ENCODE results near the gene CMTM8.
"Not testable (repeated sequence)": the region's sequence is repeated elsewhere in the genome, so short reads cannot be mapped to it uniquely, and the experiment has no call there.

The CMTM8 gene

DNA sequence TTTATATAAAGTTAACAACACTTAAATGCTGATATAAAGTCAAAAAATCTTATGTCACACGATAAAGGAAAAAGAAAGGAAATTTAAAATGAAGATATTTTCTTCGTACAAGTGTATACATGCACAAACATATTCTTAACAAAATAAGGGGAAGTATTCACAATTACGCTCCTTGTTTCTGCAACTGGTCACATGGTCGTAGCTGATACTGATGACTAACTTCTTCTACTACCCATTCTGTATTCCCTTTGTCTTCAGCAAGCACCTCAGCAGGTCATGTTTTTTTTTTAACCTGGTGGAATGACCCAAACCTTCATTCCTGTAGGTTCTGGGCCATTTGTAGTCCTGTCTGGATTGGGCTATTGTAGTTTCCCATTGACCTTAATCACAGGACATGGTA lies 30.0 kb upstream of the CMTM8 start:
- H3K36me3 ChIP-seq (ENCODE audit: control insufficient read depth, insufficient read depth, low read length): no peaks in the 10 kb centered on the region
- H3K4me3 ChIP-seq (ENCODE audit: low read length): no peak overlapping the region
- no peak overlapping the region for H3K9ac ChIP-seq (ENCODE audit: low read length)

GRCh38 chr3:32215185-32215584 lies 23.3 kb upstream of the CMTM8 start:
- Histone ChIP-seq H3K27ac (ENCODE audit: low read depth, low read length) (no peak overlapping the region), H3K4me1 (ENCODE audit: control insufficient read depth, insufficient read depth, low read length) (no peaks in the 10 kb centered on the region), H3K9ac (ENCODE audit: low read length) (no peak overlapping the region), H3K27me3 (ENCODE audit: control insufficient read depth, insufficient read depth, low read length) (no peaks in the 10 kb centered on the region), H3K36me3 (ENCODE audit: control insufficient read depth, insufficient read depth, low read length) (no peaks in the 10 kb centered on the region), H3K4me3 (ENCODE audit: low read length) (no peak overlapping the region)

More for the DNA sequence above, 30.0 kb upstream of the CMTM8 start:
- Histone ChIP-seq H3K4me1 (ENCODE audit: control insufficient read depth, insufficient read depth, low read length) (no peaks in the 10 kb centered on the region), H3K27me3 (ENCODE audit: control insufficient read depth, insufficient read depth, low read length) (no peaks in the 10 kb centered on the region), H3K27ac (ENCODE audit: low read depth, low read length) (no peak overlapping the region)

- Histone ChIP-seq H3K9ac (ENCODE audit: low read length) (no peak overlapping the region), H3K4me3 (ENCODE audit: low read length) (no peak overlapping the region), H3K27ac (ENCODE audit: low read depth, low read length) (no peak overlapping the region), H3K36me3 (ENCODE audit: control insufficient read depth, insufficient read depth, low read length) (no peaks in the 10 kb centered on the region), H3K27me3 (ENCODE audit: control insufficient read depth, insufficient read depth, low read length) (no peaks in the 10 kb centered on the region), H3K4me1 (ENCODE audit: control insufficient read depth, insufficient read depth, low read length) (no peaks in the 10 kb centered on the region)
Observed at GRCh38 chr3:32216172-32216783, 22.2 kb upstream of the CMTM8 start.

DNA sequence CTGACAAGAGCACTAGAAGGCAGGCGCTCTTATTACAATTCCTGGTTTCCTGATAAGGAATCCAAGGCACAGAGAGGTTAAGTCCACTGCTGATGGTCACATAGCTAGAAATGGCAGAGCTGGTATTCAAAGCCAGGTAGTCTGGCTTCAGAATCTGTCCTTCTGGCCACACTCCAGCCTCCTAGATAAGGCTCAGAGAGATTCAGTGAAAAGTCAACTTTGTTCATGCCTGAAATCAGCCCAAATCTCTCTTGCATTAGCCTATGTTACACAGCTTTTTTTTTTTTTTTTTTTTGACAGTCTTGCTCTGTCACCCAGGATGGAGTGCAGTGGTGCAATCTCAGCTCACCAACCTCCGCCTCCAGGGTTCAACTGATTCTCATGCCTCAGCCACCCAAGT lies 21.1 kb upstream of the CMTM8 start:
- H3K36me3 ChIP-seq (ENCODE audit: control insufficient read depth, insufficient read depth, low read length): no peaks in the 10 kb centered on the region
- no peaks in the 10 kb centered on the region for H3K4me1 ChIP-seq (ENCODE audit: control insufficient read depth, insufficient read depth, low read length)
- H3K27me3 ChIP-seq (ENCODE audit: control insufficient read depth, insufficient read depth, low read length): no peaks in the 10 kb centered on the region
- H3K27ac ChIP-seq (ENCODE audit: low read depth, low read length): no peak overlapping the region
- no peak overlapping the region for H3K9ac ChIP-seq (ENCODE audit: low read length)
- no peak overlapping the region for H3K4me3 ChIP-seq (ENCODE audit: low read length)

- Histone ChIP-seq H3K4me3 (ENCODE audit: low read length) (no peak overlapping the region), H3K27ac (ENCODE audit: low read depth, low read length) (no peak overlapping the region), H3K9ac (ENCODE audit: low read length) (no peak overlapping the region), H3K36me3 (ENCODE audit: control insufficient read depth, insufficient read depth, low read length) (no peaks in the 10 kb centered on the region), H3K4me1 (ENCODE audit: control insufficient read depth, insufficient read depth, low read length) (no peaks in the 10 kb centered on the region), H3K27me3 (ENCODE audit: control insufficient read depth, insufficient read depth, low read length) (no peaks in the 10 kb centered on the region)
Observed at GRCh38 chr3:32219537-32219936, 18.9 kb upstream of the CMTM8 start.

DNA sequence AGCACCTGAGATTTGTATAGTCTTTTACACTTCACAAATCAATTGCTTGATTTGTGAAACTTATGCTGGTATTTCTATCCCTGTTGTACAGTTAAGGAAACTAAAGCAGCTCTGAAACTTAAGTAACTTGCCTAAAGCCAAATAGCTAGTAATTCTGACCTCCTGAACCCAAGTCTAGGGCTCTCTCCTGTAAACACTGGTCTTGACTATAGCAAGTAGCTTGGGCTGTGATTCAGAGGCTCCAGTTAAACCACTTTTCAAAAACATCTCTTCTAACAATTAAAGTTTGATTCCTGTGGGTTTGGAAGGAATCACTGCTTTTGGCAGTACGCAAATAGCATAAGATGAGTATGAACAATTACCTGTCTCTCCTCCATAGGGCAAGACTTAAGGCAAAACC lies 18.5 kb upstream of the CMTM8 start:
- Histone ChIP-seq H3K4me3 (ENCODE audit: low read length) (no peak overlapping the region), H3K4me1 (ENCODE audit: control insufficient read depth, insufficient read depth, low read length) (no peaks in the 10 kb centered on the region), H3K27me3 (ENCODE audit: control insufficient read depth, insufficient read depth, low read length) (no peaks in the 10 kb centered on the region), H3K36me3 (ENCODE audit: control insufficient read depth, insufficient read depth, low read length) (no peaks in the 10 kb centered on the region), H3K9ac (ENCODE audit: low read length) (no peak overlapping the region), H3K27ac (ENCODE audit: low read depth, low read length) (no peak overlapping the region)

GRCh38 chr3:32222950-32223349 lies 15.5 kb upstream of the CMTM8 start:
- H3K9ac ChIP-seq (ENCODE audit: low read length): no peak overlapping the region

GRCh38 chr3:32224016-32224516 lies 14.4 kb upstream of the CMTM8 start:
- no peaks in the 10 kb centered on the region for H3K27me3 ChIP-seq (ENCODE audit: control insufficient read depth, insufficient read depth, low read length)
- no peaks in the 10 kb centered on the region for H3K36me3 ChIP-seq (ENCODE audit: control insufficient read depth, insufficient read depth, low read length)
- H3K9ac ChIP-seq (ENCODE audit: low read length): no peak overlapping the region
- H3K27ac ChIP-seq (ENCODE audit: low read depth, low read length): no peak overlapping the region
- H3K4me3 ChIP-seq (ENCODE audit: low read length): no peak overlapping the region
- H3K4me1 ChIP-seq (ENCODE audit: control insufficient read depth, insufficient read depth, low read length): no peaks in the 10 kb centered on the region

More at GRCh38 chr3:32222950-32223349, 15.5 kb upstream of the CMTM8 start:
- H3K4me1 ChIP-seq (ENCODE audit: control insufficient read depth, insufficient read depth, low read length): no peaks in the 10 kb centered on the region
- H3K27me3 ChIP-seq (ENCODE audit: control insufficient read depth, insufficient read depth, low read length): no peaks in the 10 kb centered on the region
- no peak overlapping the region for H3K4me3 ChIP-seq (ENCODE audit: low read length)
- H3K36me3 ChIP-seq (ENCODE audit: control insufficient read depth, insufficient read depth, low read length): no peaks in the 10 kb centered on the region
- H3K27ac ChIP-seq (ENCODE audit: low read depth, low read length): no peak overlapping the region

DNA sequence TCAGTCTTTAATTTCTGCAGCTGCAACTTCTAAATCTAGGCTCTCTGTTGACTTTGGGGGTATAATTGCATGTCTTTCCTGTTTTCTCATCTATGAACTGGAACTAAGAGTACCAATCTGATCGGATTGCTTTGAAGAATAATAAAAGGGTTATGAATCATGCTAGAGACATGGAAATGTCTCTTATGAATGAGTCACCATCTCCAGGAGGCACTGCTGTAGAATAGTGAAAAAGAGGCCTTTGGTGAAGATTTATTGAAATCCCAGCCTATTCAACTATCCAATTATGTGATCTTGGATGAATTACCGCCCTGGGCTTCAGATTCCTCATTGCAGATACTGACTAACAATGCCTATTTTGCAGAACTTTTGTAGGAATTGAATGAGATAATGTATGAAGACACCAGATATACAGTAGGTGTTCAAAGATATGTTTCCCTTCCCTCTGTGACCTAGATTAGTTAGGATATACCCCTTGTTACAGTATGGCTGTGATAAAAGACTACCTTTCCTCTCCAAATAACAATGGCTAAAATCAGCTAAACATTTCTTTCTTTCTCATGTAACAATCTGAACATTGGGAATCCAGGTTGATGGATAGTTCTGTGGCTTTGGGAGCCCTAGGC lies 11.5 kb upstream of the CMTM8 start:
- Histone ChIP-seq H3K27me3 (ENCODE audit: control insufficient read depth, insufficient read depth, low read length) (no peaks in the 10 kb centered on the region), H3K9ac (ENCODE audit: low read length) (no peak overlapping the region), H3K36me3 (ENCODE audit: control insufficient read depth, insufficient read depth, low read length) (no peaks in the 10 kb centered on the region), H3K4me1 (ENCODE audit: control insufficient read depth, insufficient read depth, low read length) (no peaks in the 10 kb centered on the region), H3K27ac (ENCODE audit: low read depth, low read length) (no peak overlapping the region), H3K4me3 (ENCODE audit: low read length) (no peak overlapping the region)

DNA sequence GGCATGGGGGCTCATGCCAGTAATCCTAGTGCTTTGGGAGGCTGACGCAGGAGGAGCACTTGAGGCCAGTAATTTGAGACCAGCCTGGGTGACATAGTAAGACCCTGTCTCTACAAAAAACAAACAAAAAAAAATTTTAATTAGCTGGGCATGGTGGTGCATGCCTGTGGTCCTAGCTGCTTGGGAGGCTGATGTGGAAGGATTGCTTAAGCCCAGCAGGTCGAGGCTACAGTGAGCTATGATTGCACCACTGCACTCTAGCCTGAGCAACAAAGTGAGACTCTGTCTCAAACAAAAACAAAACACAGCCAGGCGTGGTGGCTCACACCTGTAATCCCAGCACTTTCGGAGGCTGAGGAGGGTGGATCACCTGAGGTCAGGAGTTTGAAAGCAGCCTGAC lies 9.7 kb upstream of the CMTM8 start:
- H3K4me1 ChIP-seq (ENCODE audit: control insufficient read depth, insufficient read depth, low read length): not testable (repeated sequence)

GRCh38 chr3:32229565-32229964 lies 8.9 kb upstream of the CMTM8 start:
- Histone ChIP-seq H3K27ac (ENCODE audit: low read depth, low read length) (no peak overlapping the region), H3K9ac (ENCODE audit: low read length) (no peak overlapping the region), H3K27me3 (ENCODE audit: control insufficient read depth, insufficient read depth, low read length) (no peaks in the 10 kb centered on the region), H3K36me3 (ENCODE audit: control insufficient read depth, insufficient read depth, low read length) (no peaks in the 10 kb centered on the region), H3K4me1 (ENCODE audit: control insufficient read depth, insufficient read depth, low read length) (no peaks in the 10 kb centered on the region), H3K4me3 (ENCODE audit: low read length) (no peak overlapping the region)

More for the DNA sequence above, 9.7 kb upstream of the CMTM8 start:
- H3K27ac ChIP-seq (ENCODE audit: low read depth, low read length); H3K36me3 ChIP-seq (ENCODE audit: control insufficient read depth, insufficient read depth, low read length); H3K9ac ChIP-seq (ENCODE audit: low read length); H3K27me3 ChIP-seq (ENCODE audit: control insufficient read depth, insufficient read depth, low read length); H3K4me3 ChIP-seq (ENCODE audit: low read length): not testable (repeated sequence)

DNA sequence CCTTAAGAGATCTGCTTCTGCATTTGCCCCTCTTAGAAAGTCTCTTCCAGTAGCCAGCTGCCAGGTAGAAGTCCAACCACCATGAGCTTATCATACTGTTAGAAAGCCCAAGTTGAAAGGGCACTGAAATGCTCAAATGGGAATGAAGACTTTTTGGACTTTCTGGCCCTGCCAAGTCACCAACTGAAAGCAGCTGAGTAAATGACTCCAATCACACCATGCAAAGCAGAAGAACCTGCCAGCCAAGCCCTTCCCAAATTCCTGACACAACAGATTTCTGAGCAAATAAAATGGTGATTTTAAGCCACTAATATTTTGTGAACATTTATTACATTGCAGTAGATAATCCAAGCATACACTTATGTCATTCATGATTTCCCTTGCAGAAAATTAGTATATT lies 2.1 kb upstream of the CMTM8 start:
- Histone ChIP-seq H3K4me1 (ENCODE audit: control insufficient read depth, insufficient read depth, low read length) (no peaks in the 10 kb centered on the region), H3K9ac (ENCODE audit: low read length) (no peak overlapping the region), H3K4me3 (ENCODE audit: low read length) (no peak overlapping the region), H3K27ac (ENCODE audit: low read depth, low read length) (no peak overlapping the region), H3K36me3 (ENCODE audit: control insufficient read depth, insufficient read depth, low read length) (no peaks in the 10 kb centered on the region), H3K27me3 (ENCODE audit: control insufficient read depth, insufficient read depth, low read length) (no peaks in the 10 kb centered on the region)
